Fibroblast of villous mesenchyme (primary cell): ENCODE measurements around the gene B9D1. TPM values are rescaled to one million over a fixed set of nuclear protein-coding genes. Genes with fewer than 3 reads are reported as not detected.
A peak's percentile ranks its signal among the peaks of the same experiment; 100 is the strongest.

Source experiments
- DNase-seq: peaks from one replicate; pipeline ENCODE4 v3.0.0-alpha.2; 2010; ENCODE audit warnings: low read depth
- H3K4me3 ChIP-seq: 2 replicates; pipeline ENCODE4 v1.5.1; 2011; ENCODE audit warnings: low read depth, mild to moderate bottlenecking, low read length
- CTCF ChIP-seq: IDR thresholded peaks from 2 replicates; pipeline ENCODE4 v1.5.1; 2012; ENCODE audit warnings: low read depth, mild to moderate bottlenecking, low read length; ENCODE audit not compliant: insufficient read depth
- small RNA-seq: library from RNA; depleted of rRNA; stranded (forward); fragments of <200 nt; gene quantifications from one replicate; pipeline ENCODE3, GENCODE V24; 2012
- total RNA-seq: library from RNA; depleted of rRNA; stranded (reverse); fragments of >200 nt; gene quantifications from 2 replicates; pipeline ENCODE4 v1.2.3, GENCODE V29; 2012

The B9D1 gene
- total RNA-seq, 1 donor, result 40.2 TPM

- DNase-seq, result no peak
- H3K4me3 ChIP-seq, result no peak overlapping the region
- TF ChIP-seq CTCF, result no peak
Observed at GRCh38 chr17:19294443-19294842, 68.1 kb downstream of the B9D1 start.

Small RNAs within 50 kb of the gene (small RNA-seq; reads per million reads assigned to genes)
- gene MIR1180, result 1.3 reads per million, percentile 28 among the genes with 10 or more reads in this experiment

Other genes with a start within 250 kb of the B9D1 start
- 0.43 TPM in 1 of 2 replicates, not detected in the other for gene GRAPL, start 235.1 kb downstream of the B9D1 start, total RNA-seq
- 25.4 and 30.2 TPM in 2 replicates for gene EPN2, start 125.4 kb downstream of the B9D1 start, total RNA-seq
- 14.7 and 24.2 TPM in 2 replicates for gene MAPK7, start 15.8 kb upstream of the B9D1 start, total RNA-seq
- gene MFAP4, start 24.5 kb upstream of the B9D1 start, total RNA-seq, result 17.7 and 28.7 TPM in 2 replicates
- 0.64 and 0.86 TPM in 2 replicates for gene RNF112, start 48.5 kb upstream of the B9D1 start, total RNA-seq
- under 0.01 and 0.86 TPM in 2 replicates for gene SLC47A1, start 171.1 kb upstream of the B9D1 start, total RNA-seq